H4 (cell line): ENCODE measurements around the gene ONECUT3. TPM values are rescaled to one million over a fixed set of nuclear protein-coding genes. Genes with fewer than 3 reads are reported as not detected.
A peak's percentile ranks its signal among the peaks of the same experiment; 100 is the strongest.
"Not testable (repeated sequence)": the region's sequence is repeated elsewhere in the genome, so short reads cannot be mapped to it uniquely, and the experiment has no call there.

Source experiments
- DNase-seq: peaks from one replicate; pipeline ENCODE4 v3.0.0-alpha.2; 2015; ENCODE audit warnings: low spot score
- total RNA-seq: library from RNA; depleted of rRNA; stranded (reverse); fragments of >200 nt; shearing (Covaris generic); gene quantifications from 2 replicates; pipeline ENCODE4 v1.2.3, GENCODE V29; 2014

ONECUT3 gene
- total RNA-seq, 1 experiment from 2014 or later: not detected

DNA sequence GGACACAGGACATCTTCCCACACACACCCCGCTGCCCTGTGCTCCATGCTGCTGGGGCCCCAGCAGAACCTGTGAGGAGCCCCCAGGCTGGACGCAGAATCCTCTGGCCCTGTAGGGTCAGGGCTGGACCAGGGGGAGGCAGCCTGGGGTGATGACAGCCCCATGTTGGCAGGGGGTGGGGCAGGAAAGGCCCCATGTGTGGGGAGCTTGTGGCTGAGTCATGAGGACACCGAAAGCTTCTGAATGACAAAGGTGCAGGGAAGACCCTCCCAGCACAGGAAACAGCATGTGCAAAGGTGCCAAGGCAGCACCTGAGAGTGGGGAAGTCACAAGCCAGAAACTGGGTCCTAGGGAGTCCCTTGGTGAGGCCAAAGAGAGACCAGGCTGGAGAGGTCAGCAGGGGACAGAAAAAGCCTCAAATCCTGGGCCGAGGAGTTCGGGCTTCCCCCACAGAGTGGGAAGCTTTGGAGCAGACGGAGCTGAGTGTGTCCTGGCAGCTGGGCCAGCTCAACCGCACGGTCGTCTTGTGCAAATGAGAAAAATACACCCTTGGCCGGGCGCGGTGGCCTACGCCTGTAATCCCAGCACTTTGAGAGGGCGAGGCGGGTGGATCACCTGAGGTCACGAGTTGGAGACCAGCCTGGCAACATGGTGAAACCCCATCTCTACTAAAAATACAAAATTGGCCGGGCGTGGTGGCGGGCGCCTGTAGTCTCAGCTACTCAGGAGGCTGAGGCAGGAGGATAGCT, 41.3 kb downstream of the ONECUT3 start:
- no peak for DNase-seq

- no peak for DNase-seq
Measured at GRCh38 chr19:1796395-1797142, 43.3 kb downstream of the ONECUT3 start.

DNA sequence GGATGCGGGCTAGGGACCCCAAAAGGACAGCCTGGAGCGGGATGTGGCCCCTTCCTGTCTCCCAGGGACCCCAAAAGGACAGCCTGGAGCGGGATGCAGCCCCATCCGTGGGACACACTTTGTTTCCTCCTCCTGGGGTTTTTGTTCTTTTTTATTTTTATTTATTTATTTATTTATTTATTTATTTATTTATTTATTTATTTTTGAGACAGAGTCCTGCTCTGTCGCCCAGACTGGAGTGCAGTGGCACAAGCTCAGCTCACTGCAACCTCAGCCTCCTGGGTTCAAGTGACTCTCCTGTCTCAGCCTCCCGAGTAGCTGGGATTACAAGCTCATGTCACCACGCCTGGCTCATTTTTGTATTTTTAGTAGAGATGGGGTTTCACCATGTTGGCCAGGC, 44.0 kb downstream of the ONECUT3 start:
- not testable (repeated sequence) for DNase-seq

DNA sequence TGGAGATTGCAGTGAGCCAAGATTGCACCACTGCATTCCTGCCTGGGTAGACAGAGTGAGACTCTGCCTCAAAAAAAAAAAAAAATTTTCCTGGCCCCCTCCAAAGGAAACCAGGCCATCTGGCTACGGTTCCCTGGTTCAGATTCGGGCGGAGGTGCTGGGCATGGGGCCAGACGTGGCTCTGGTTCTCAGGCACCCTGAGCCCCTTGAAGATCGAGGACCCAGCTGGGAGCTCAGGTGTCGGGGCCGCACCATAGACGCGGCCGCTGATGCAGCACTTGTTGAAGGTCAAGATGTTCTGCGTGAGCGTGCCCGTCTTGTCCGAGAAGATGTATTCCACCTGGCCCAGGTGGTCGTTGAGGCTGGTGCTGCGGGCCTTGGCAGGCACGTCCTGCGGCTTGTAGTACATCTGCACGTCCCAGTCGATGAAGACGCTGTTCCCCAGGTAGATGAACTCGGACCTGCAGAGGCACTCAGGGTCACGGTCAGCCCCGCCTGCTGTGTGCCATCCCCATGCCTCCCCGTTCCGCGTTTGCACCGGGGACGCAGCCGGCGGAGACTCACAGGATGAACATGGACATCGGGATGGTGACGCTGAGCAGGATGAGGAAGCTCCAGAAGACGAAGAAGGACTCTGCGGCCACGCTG, 46.5 kb downstream of the ONECUT3 start:
- no peak for DNase-seq

GRCh38 chr19:1804858-1805257, 51.6 kb downstream of the ONECUT3 start:
- no peak for DNase-seq

DNA sequence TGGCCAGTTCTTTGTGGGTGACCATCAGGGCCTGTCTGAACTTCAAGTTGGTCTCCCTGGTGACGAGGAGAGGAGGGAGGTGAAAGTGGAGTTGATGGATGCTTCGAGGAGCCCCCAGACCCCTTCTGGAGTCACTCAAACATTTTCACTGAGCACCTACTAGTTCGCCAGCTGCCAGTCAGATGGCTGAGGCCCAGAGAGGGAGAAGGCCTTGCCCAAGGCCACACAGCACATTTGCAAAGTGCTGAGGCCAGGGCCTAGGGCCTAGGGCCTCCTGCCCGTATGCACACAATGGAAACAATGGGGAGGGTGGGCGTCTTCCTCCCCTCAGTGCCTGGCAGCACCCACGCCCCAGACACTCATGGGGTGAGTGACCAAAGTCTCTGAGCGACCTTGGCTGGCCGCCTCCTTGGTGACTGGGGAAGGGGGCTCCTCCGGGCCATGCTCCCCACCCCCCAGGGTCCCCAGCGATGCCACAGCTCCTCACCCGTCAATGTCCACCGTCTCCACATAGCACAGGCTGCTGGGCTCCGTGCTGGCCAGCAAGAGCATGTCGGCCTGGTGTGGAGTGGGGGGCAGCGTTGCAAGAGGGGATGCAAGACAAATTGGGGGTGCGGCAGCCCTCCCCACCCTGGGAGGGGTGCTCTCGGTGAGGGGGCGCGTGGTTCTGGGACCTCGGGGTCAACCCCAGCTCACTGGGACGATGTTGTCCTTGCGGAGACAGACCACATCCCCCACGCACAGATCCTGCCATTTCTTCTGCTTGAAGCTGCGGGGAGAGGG, 52.3 kb downstream of the ONECUT3 start:
- no peak for DNase-seq

GRCh38 chr19:1806184-1807029, 53.1 kb downstream of the ONECUT3 start:
- no peak for DNase-seq

- DNase-seq: no peak
Measured at GRCh38 chr19:1807030-1807694, 53.9 kb downstream of the ONECUT3 start.

DNA sequence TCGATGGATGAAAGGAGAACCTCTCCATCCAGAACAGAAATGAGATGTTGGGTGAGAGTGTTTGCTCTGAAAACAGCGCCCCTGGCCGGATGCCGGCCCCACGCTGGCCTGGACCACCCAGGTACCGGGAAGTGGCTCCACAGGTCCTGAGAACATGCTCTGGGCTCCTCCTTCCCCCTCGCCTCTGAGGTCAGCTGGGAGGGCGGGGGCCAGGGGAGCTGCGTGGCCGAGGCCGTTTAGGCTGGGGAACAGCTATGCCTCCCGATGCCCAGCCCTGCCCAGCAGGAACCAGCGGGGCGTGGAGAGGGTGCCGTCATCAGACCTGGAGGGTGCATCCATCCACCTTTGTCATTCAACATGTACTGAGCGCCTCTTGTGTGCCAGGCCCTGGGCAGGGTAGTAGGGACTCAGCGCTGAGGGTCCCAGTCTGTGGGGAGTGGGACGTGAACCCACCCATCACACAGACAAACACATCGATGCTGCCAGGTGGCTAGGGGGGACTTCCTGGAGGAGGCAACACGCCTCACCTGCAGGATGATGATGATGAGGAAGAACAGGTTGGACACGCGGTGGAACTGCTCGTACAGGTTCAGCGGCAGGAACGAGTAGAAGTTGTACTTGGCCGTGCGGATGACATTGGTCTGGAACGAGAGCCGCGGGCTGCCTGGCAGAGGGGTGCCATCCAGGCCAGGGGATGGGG, 54.5 kb downstream of the ONECUT3 start:
- no peak for DNase-seq

GRCh38 chr19:1808395-1808731, 55.1 kb downstream of the ONECUT3 start:
- no peak for DNase-seq

DNA sequence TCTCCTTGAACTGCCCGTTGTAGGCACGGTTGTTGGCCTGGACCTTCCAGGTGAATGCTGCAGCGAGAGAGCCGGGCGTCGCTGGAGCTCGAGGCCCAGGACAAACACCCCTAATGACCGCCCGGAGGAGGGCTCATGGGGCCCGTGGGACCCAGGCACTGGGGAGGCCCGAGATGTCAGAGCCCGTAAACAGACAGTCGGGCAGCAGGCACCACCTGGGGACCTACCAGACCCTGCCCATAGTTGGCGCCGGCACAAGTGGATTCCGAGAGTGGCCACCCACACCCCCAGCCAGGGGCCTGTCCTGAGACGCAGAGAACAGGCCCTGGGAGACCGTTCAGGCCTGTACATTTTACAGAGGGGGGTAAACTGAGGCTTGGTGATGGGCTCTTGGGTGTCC, 56.4 kb downstream of the ONECUT3 start:
- DNase-seq: no peak

- no peak for DNase-seq
Measured at GRCh38 chr19:1810439-1811160, 57.3 kb downstream of the ONECUT3 start.

- DNase-seq: peak; percentile 89
Measured at GRCh38 chr19:1811472-1811894, 58.2 kb downstream of the ONECUT3 start.

- DNase-seq: no peak
Measured at GRCh38 chr19:1811942-1812425, 58.7 kb downstream of the ONECUT3 start, which contains the start of gene ATP8B3. ATP8B3 (minus strand) TSS chr19:1812276; CDS start chr19:1811736, 540 bp downstream.

DNA sequence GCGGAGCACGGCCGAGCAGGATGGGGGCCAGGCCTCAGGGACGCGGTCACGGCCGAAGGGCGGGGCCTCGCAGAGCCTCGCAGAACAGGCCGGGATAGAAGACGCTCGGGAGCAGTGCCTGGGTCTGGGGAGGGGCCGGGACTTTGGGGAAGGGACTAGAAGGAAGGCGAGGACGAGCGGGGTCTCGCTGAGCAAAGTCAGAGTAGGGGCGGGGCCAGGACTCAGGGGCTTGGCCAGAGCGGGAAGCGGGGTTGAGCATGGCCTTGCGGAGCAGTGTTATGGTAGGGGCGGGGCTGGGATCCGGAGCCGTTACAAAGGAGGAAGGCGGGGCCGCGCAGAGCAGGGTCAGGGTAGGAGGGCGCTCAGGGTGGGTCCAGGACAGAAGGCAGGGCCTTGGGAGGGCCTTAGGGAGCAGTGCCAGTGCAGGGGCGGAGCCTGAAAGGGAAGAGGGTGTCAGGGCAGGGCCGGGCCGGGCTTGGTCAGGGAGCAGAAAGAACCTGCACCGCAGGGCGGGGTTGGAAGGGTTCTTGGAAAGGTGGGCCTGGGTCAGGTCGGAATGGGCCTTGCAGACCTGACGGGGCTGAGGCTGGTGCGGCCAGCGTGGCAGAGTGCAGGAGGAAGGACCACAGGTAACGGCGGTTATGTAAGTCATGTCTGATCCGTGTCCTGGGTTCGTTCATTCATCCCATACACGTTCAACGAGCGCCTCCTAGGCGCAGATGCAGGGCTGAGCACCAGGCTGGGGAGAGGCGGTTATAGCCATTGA, 59.3 kb downstream of the ONECUT3 start:
- peak; percentile 97 for DNase-seq

GRCh38 chr19:1813192-1814182, 60.2 kb downstream of the ONECUT3 start:
- no peak for DNase-seq

DNA sequence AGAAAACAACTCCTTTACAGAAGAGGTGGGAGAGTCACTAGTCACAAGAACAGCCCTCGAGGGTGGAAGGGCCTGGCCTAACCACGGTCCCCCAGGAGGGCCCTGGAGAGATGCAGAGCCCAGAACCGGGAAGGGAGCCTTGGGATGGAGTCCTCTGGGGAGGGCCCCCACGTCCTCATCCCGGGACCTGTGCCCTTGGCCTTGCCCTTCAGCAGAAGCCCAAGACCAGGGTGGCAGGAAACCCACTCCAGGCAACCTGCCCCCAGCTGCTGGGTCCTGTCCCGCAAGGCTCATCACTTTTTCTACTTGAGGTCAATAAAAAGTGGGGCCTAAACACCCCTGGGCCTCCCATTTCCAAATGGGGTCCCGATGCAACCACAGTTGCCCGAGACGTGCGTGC, 61.1 kb downstream of the ONECUT3 start:
- no peak for DNase-seq
